ENCODE results near the gene MAPKAP1.

Gene MAPKAP1

GRCh38 chr9:125462861-125463291 lies 244.1 kb downstream of the MAPKAP1 start:
- TF ChIP-seq YY1 (IDR thresholded peaks at IDR 0.05; ENCODE audit: low read depth) (no peak), CEBPB (IDR thresholded peaks at IDR 0.05) (no peak), REST (IDR thresholded peaks at IDR 0.05; ENCODE audit: low read depth) (no peak)

GRCh38 chr9:125461636-125462190 lies 245.3 kb downstream of the MAPKAP1 start:
- TF ChIP-seq TCF12 (IDR thresholded peaks at IDR 0.05; ENCODE audit: low read depth): no peak
- no peak for TF ChIP-seq ZBTB7A (IDR thresholded peaks at IDR 0.05; ENCODE audit: low read depth)
- TF ChIP-seq USF1 (IDR thresholded peaks at IDR 0.05): no peak
- no peak for TF ChIP-seq CREB1 (IDR thresholded peaks at IDR 0.05; ENCODE audit: low read depth)
- no peak for TF ChIP-seq TEAD4 (IDR thresholded peaks at IDR 0.05)
- no peak for TF ChIP-seq YY1 (IDR thresholded peaks at IDR 0.05; ENCODE audit: low read depth)
- no peak for TF ChIP-seq REST (IDR thresholded peaks at IDR 0.05; ENCODE audit: low read depth)
- TF ChIP-seq EGR1 (IDR thresholded peaks at IDR 0.05): no peak
- TF ChIP-seq MAX (IDR thresholded peaks at IDR 0.05): no peak
- TF ChIP-seq TAF1 (IDR thresholded peaks at IDR 0.05; ENCODE audit: low read depth): no peak
- TF ChIP-seq RAD21 (IDR thresholded peaks at IDR 0.05; ENCODE audit: low read depth): no peak
- no peak for TF ChIP-seq NFIC (IDR thresholded peaks at IDR 0.05)
- TF ChIP-seq FOXM1 (IDR thresholded peaks at IDR 0.05; ENCODE audit: borderline replicate concordance, low read depth): no peak
- TF ChIP-seq EP300 (IDR thresholded peaks at IDR 0.05; ENCODE audit: borderline replicate concordance): no peak
- TF ChIP-seq CEBPB (IDR thresholded peaks at IDR 0.05): no peak

- TF ChIP-seq EGR1 (IDR thresholded peaks at IDR 0.05) (no peak), NFIC (IDR thresholded peaks at IDR 0.05) (no peak), MAX (IDR thresholded peaks at IDR 0.05) (no peak), EP300 (IDR thresholded peaks at IDR 0.05; ENCODE audit: borderline replicate concordance) (no peak), TCF12 (IDR thresholded peaks at IDR 0.05; ENCODE audit: low read depth) (no peak), ZBTB7A (IDR thresholded peaks at IDR 0.05; ENCODE audit: low read depth) (no peak), CEBPB (IDR thresholded peaks at IDR 0.05) (no peak), FOXM1 (IDR thresholded peaks at IDR 0.05; ENCODE audit: borderline replicate concordance, low read depth) (no peak), REST (IDR thresholded peaks at IDR 0.05; ENCODE audit: low read depth) (no peak), USF1 (IDR thresholded peaks at IDR 0.05) (no peak), CREB1 (IDR thresholded peaks at IDR 0.05; ENCODE audit: low read depth) (no peak), YY1 (IDR thresholded peaks at IDR 0.05; ENCODE audit: low read depth) (no peak), TEAD4 (IDR thresholded peaks at IDR 0.05) (no peak), RAD21 (IDR thresholded peaks at IDR 0.05; ENCODE audit: low read depth) (no peak), TAF1 (IDR thresholded peaks at IDR 0.05; ENCODE audit: low read depth) (no peak)
Measured at GRCh38 chr9:125460883-125461635, 245.9 kb downstream of the MAPKAP1 start.

- TF ChIP-seq MAX (IDR thresholded peaks at IDR 0.05) (no peak), CEBPB (IDR thresholded peaks at IDR 0.05) (no peak), EP300 (IDR thresholded peaks at IDR 0.05; ENCODE audit: borderline replicate concordance) (no peak), RAD21 (IDR thresholded peaks at IDR 0.05; ENCODE audit: low read depth) (no peak), NFIC (IDR thresholded peaks at IDR 0.05) (no peak), USF1 (IDR thresholded peaks at IDR 0.05) (no peak), CREB1 (IDR thresholded peaks at IDR 0.05; ENCODE audit: low read depth) (no peak), EGR1 (IDR thresholded peaks at IDR 0.05) (no peak), ZBTB7A (IDR thresholded peaks at IDR 0.05; ENCODE audit: low read depth) (no peak), FOXM1 (IDR thresholded peaks at IDR 0.05; ENCODE audit: borderline replicate concordance, low read depth) (no peak)
Measured at GRCh38 chr9:125460346-125460745, 246.7 kb downstream of the MAPKAP1 start.
